Measurements from ENCODE around the gene PPP1CA. TPM values are rescaled to one million over a fixed set of nuclear protein-coding genes. Genes with fewer than 3 reads are reported as not detected.

Gene PPP1CA
- total and polyA plus RNA-seq, 3 experiments from 2014 or later, result 338 to 564 (median 357) TPM

DNA sequence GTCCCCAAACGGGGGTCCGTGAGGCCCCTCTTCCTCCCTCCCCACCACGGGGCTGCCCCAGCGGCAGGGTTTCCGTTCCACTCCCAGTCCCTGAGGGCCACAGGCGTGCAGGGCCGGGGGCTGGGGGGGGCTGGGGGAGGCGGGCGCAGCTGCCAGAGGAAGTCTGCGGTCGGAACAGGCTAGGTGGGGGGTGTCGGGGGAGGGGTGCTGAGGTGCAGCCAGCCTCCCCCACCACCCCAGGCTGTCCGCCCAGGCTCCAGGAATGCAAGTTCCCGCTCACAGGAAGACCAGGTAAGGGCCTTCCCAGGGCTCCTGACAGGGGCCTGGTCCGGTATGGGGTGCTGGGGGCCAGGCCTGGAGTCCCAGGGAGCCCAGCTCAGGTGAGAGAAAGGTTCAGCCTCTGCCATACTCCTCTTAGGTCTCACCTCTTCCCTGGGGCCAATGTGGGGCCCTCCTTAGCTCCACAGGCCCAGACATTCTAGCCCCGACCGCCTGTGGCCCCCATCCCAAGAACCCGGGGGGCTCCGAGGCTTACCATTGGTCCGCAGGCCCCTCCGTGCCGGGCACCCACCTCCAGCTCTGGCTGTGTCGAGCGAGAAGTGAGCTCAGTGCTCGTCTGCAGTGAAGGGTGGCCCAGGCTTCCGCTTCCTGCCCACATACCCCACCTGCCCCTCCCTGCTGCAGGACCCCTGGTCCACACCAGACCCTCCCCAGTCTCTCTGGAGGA lies 35.6 kb upstream of the PPP1CA start, which contains the start of gene PTPRCAP:
PTPRCAP (minus strand) TSS at position 601 of the 727 bp plus-strand sequence; CDS start at position 538, 63 bp downstream.
- H3K27me3 Mint-ChIP-seq, result peaks cover 0 to 1% of the 10 kb centered on the region in 2 donors
- H3K4me1 Mint-ChIP-seq, result peaks cover 49 to 82% (median 55%) of the 10 kb centered on the region in 3 donors
- Histone ChIP-seq H3K27ac (ENCODE audit: low read depth, low read length) (peak within 1 kb of the TSS; percentile 79), H3K36me3 (ENCODE audit: insufficient read depth, low read length) (peaks cover 18% of the 10 kb centered on the region), H3K27me3 (ENCODE audit: insufficient read depth, low read length, poor library complexity, severe bottlenecking) (no peaks in the 10 kb centered on the region), H3K4me1 (ENCODE audit: insufficient read depth, low read length) (peaks cover 66% of the 10 kb centered on the region), H3K4me3 (ENCODE audit: low read length) (peak within 1 kb of the TSS; percentile 95), H3K9me3 (ENCODE audit: low read length) (no peaks in the 10 kb centered on the region)
- peak within 1 kb of the TSS; percentile 69 to 97 (median 94) for H3K27ac Mint-ChIP-seq
- DNase-seq, result peak; percentile 73 to 91 (median 80)
- peaks cover 0 to 46% (median 4%) of the 10 kb centered on the region in 3 donors for H3K36me3 Mint-ChIP-seq
- H3K4me3 Mint-ChIP-seq, result peak within 1 kb of the TSS; percentile 96 to 99 (median 98)
- CTCF ChIA-PET, result interaction anchor here (0.6 to 5.5 kb wide), 26 partner anchors 8 to 149 kb away, joined by 3 to 59 read pairs (median 5); partner anchors contain the start of genes AIP, CLCF1, POLD4 and PPP1CA
- no peaks in the 10 kb centered on the region for H3K9me3 Mint-ChIP-seq
- POLR2A ChIA-PET, result interaction anchor here (1.2 to 10.1 kb wide), 23 partner anchors 9 to 198 kb away, joined by 3 to 203 read pairs (median 15); partner anchors contain the start of genes AIP, CARNS1, CDK2AP2 and GPR152

DNA sequence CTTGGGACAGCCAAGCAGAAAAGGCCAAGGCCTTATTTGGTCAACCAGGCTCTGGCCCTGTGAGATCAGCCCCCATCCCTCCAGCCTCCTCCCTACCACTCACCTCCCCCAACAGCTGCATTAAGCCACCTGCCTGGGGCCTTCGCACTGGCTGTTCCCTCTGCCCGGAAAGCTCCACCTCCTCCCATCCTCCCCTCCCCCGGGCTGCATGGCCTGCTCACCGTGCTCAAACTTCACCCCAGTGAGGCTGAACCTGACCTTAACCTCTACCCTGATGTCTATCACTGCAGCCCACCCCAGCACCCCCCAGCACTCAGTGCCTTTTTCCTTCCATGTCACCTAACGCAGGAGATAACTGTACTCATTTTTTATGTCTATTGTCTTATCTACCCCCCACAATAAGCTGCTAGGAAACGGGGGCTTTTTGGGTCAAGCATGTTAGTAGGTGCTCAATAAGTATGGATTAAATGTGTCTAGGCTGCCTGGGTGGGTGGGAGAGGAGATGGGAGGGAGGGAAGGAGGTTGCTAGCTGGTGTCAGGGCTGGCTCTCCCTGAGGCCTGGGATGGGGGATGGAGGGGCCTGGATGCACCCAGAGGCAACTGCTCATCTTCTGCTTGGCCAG lies 34.9 kb upstream of the PPP1CA start:
- H3K4me1 Mint-ChIP-seq, result peaks cover 51 to 83% (median 56%) of the 10 kb centered on the region in 3 donors
- peaks cover 0 to 53% (median 6%) of the 10 kb centered on the region in 3 donors for H3K36me3 Mint-ChIP-seq
- ChIA-PET POLR2A (interaction anchor here (1.2 to 10.1 kb wide), 21 partner anchors 9 to 165 kb away, joined by 3 to 203 read pairs (median 17); partner anchors contain the start of genes AIP, CARNS1, CDK2AP2 and GPR152), CTCF (interaction anchor here (0.7 to 5.5 kb wide), 21 partner anchors 8 to 85 kb away, joined by 3 to 59 read pairs (median 5); partner anchors contain the start of genes AIP, PPP1CA, RAD9A and RPS6KB2)
- H3K9me3 Mint-ChIP-seq, result no peaks in the 10 kb centered on the region
- Histone ChIP-seq H3K36me3 (ENCODE audit: insufficient read depth, low read length) (peaks cover 23% of the 10 kb centered on the region), H3K4me1 (ENCODE audit: insufficient read depth, low read length) (peaks cover 73% of the 10 kb centered on the region), H3K27me3 (ENCODE audit: insufficient read depth, low read length, poor library complexity, severe bottlenecking) (no peaks in the 10 kb centered on the region), H3K4me3 (ENCODE audit: low read length) (peak overlapping the region; percentile 95), H3K9me3 (ENCODE audit: low read length) (no peaks in the 10 kb centered on the region), H3K27ac (ENCODE audit: low read depth, low read length) (peak overlapping the region; percentile 59)
- H3K4me3 Mint-ChIP-seq, result peak overlapping the region; percentile 96 to 99 (median 98)
- peak; percentile 44 to 77 (median 48) for DNase-seq
- H3K27ac Mint-ChIP-seq, result peak overlapping the region; percentile 69 to 97 (median 94)
- peaks cover 0 to 1% of the 10 kb centered on the region in 2 donors for H3K27me3 Mint-ChIP-seq

DNA sequence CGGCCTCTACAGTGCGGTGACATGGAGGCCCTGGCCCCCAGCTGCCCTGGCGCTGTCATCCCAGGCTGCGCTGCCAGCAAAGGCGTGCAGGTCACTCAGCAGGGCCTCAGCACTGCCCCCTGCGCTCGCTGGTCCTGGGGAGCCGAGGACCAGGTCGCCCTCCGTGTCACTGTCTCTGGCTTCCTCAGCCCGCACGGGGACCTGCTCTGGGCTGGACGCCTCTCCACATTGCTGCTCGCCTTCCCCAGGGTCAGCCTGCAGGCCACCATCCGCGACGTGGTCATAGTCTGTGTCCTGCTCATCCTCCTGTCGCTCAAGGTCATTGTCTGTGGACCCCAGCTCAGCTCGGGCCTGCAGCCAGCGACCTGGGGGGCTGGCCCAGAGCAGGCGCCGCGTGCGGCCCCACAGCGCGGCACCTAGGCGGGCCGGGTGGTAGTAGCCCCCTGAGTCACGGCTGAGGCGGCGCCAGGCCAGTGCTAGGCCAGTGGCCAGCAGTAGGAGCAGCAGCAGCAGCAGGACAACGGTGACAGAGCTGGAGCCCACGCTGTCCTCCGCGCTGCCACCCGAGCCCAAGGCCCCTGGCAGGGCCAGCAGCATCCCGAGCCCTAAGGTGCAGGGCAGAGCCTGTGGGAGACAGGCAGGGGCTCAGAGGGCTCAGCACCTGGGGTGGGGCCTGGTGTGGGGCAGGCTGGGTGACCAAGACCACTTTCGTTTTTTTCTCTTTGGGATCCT lies 34.2 kb upstream of the PPP1CA start:
- Histone ChIP-seq H3K27ac (ENCODE audit: low read depth, low read length) (peak overlapping the region; percentile 59), H3K4me3 (ENCODE audit: low read length) (peak overlapping the region; percentile 95), H3K36me3 (ENCODE audit: insufficient read depth, low read length) (peaks cover 25% of the 10 kb centered on the region), H3K4me1 (ENCODE audit: insufficient read depth, low read length) (peaks cover 70% of the 10 kb centered on the region), H3K27me3 (ENCODE audit: insufficient read depth, low read length, poor library complexity, severe bottlenecking) (no peaks in the 10 kb centered on the region), H3K9me3 (ENCODE audit: low read length) (no peaks in the 10 kb centered on the region)
- peak in 1 of 5 donors; percentile 37 for DNase-seq
- ChIA-PET CTCF (interaction anchor here (0.7 to 5.5 kb wide), 13 partner anchors 7 to 80 kb away, joined by 3 to 59 read pairs (median 6); partner anchors contain the start of genes AIP, PPP1CA, RAD9A and RPS6KB2), POLR2A (interaction anchor here (1.2 to 10.1 kb wide), 14 partner anchors 8 to 72 kb away, joined by 5 to 203 read pairs (median 28); partner anchors contain the start of genes AIP, CDK2AP2, GPR152 and PITPNM1)
- H3K27me3 Mint-ChIP-seq, result peaks cover 0 to 1% of the 10 kb centered on the region in 2 donors
- peak overlapping the region; percentile 88 to 97 (median 95) for H3K27ac Mint-ChIP-seq
- no peaks in the 10 kb centered on the region for H3K9me3 Mint-ChIP-seq
- H3K4me3 Mint-ChIP-seq, result peak overlapping the region; percentile 96 to 99 (median 98)
- peaks cover 52 to 83% (median 53%) of the 10 kb centered on the region in 3 donors for H3K4me1 Mint-ChIP-seq
- H3K36me3 Mint-ChIP-seq, result peaks cover 0 to 57% (median 6%) of the 10 kb centered on the region in 3 donors

DNA sequence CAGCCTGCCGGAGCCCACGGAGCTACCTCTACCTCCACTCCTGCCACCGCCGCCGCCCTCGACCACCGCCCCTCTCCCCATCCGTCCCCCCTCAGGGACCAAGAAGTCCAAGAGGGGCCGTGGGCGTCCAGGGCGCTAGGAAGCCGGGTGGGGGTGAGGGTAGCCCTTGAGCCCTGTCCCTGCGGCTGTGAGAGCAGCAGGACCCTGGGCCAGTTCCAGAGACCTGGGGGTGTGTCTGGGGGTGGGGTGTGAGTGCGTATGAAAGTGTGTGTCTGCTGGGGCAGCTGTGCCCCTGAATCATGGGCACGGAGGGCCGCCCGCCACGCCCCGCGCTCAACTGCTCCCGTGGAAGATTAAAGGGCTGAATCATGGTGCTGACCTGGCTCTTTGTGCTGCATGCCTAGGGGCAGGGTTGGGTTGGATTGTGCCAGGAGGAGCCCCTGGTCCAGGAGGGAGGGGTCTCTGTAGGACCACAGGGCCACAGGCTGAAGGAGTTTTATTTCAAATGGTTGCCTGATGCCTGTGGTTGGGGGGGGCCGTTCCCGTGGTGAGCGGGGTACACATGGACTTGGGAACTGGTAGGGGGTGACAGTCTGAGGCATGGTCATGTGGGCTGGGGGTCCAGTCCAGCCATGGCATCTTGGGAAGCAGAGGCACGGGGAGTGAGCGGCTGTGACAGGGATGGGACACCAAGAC lies 33.5 kb upstream of the PPP1CA start:
- peak in 3 of 5 donors; percentile 11 to 34 (median 23) for DNase-seq
- ChIA-PET CTCF (interaction anchor here (0.8 to 4.5 kb wide), 4 partner anchors 27 to 34 kb away, joined by 3 to 23 read pairs (median 5); partner anchors contain the start of genes PPP1CA and TBC1D10C), POLR2A (interaction anchor here (0.9 to 10.1 kb wide), 13 partner anchors 15 to 49 kb away, joined by 4 to 203 read pairs (median 27); partner anchors contain the start of genes AIP, PPP1CA, RAD9A and TBC1D10C)
- H3K4me3 ChIP-seq (ENCODE audit: low read length), result peak overlapping the region; percentile 95
- H3K9me3 ChIP-seq (ENCODE audit: low read length), result no peaks in the 10 kb centered on the region
- H3K4me1 ChIP-seq (ENCODE audit: insufficient read depth, low read length), result peaks cover 63% of the 10 kb centered on the region
- Mint-ChIP-seq H3K27ac (peak overlapping the region; percentile 86 to 98 (median 94)), H3K36me3 (peaks cover 0 to 61% (median 6%) of the 10 kb centered on the region in 3 donors), H3K4me3 (peak overlapping the region; percentile 96 to 99 (median 98)), H3K9me3 (no peaks in the 10 kb centered on the region), H3K4me1 (peaks cover 46 to 81% (median 48%) of the 10 kb centered on the region in 3 donors), H3K27me3 (peaks cover 0 to 1% of the 10 kb centered on the region in 2 donors)
- no peaks in the 10 kb centered on the region for H3K27me3 ChIP-seq (ENCODE audit: insufficient read depth, low read length, poor library complexity, severe bottlenecking)
- peak overlapping the region; percentile 59 for H3K27ac ChIP-seq (ENCODE audit: low read depth, low read length)
- H3K36me3 ChIP-seq (ENCODE audit: insufficient read depth, low read length), result peaks cover 25% of the 10 kb centered on the region

DNA sequence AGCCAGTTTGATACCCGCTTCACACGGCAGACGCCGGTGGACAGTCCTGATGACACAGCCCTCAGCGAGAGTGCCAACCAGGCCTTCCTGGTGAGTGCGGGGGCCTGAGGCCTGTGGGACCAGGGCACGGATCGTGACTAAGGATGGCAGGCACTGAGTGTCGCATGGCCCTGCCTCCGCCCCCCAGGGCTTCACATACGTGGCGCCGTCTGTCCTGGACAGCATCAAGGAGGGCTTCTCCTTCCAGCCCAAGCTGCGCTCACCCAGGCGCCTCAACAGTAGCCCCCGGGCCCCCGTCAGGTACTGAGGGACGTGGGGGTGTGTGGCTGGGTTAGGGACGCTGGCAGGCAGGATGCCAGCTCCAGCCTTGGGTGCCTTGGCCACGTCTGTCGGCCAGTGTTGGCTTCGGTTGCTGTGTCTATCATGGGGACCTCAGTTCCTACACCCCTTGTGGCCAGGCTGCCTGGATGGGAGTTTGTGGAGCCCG lies 32.8 kb upstream of the PPP1CA start:
- H3K36me3 ChIP-seq (ENCODE audit: insufficient read depth, low read length), result peaks cover 25% of the 10 kb centered on the region
- H3K4me1 ChIP-seq (ENCODE audit: insufficient read depth, low read length), result peaks cover 61% of the 10 kb centered on the region
- peak overlapping the region; percentile 61 to 99 (median 97) for H3K4me3 Mint-ChIP-seq
- H3K36me3 Mint-ChIP-seq, result peaks cover 0 to 62% (median 6%) of the 10 kb centered on the region in 3 donors
- no peaks in the 10 kb centered on the region for H3K9me3 Mint-ChIP-seq
- peak overlapping the region; percentile 31 for H3K27ac ChIP-seq (ENCODE audit: low read depth, low read length)
- H3K27me3 ChIP-seq (ENCODE audit: insufficient read depth, low read length, poor library complexity, severe bottlenecking), result no peaks in the 10 kb centered on the region
- ChIA-PET POLR2A (interaction anchor here (0.6 to 10.1 kb wide), 9 partner anchors 9 to 49 kb away, joined by 3 to 203 read pairs (median 4); partner anchors contain the start of genes CORO1B, PPP1CA, RAD9A and TBC1D10C), CTCF (interaction anchor here (1.5 to 4.5 kb wide), 3 partner anchors 31 to 35 kb away, joined by 3 to 23 read pairs (median 4); partner anchors contain the start of genes PPP1CA and TBC1D10C)
- DNase-seq, result peak in 3 of 5 donors; percentile 23 to 49 (median 26)
- H3K4me3 ChIP-seq (ENCODE audit: low read length), result peak overlapping the region; percentile 95
- H3K27me3 Mint-ChIP-seq, result peaks cover 0 to under 1% of the 10 kb centered on the region in 2 donors
- peak overlapping the region; percentile 71 to 98 (median 86) for H3K27ac Mint-ChIP-seq
- H3K9me3 ChIP-seq (ENCODE audit: low read length), result no peaks in the 10 kb centered on the region
- H3K4me1 Mint-ChIP-seq, result peaks cover 38 to 79% (median 41%) of the 10 kb centered on the region in 3 donors

DNA sequence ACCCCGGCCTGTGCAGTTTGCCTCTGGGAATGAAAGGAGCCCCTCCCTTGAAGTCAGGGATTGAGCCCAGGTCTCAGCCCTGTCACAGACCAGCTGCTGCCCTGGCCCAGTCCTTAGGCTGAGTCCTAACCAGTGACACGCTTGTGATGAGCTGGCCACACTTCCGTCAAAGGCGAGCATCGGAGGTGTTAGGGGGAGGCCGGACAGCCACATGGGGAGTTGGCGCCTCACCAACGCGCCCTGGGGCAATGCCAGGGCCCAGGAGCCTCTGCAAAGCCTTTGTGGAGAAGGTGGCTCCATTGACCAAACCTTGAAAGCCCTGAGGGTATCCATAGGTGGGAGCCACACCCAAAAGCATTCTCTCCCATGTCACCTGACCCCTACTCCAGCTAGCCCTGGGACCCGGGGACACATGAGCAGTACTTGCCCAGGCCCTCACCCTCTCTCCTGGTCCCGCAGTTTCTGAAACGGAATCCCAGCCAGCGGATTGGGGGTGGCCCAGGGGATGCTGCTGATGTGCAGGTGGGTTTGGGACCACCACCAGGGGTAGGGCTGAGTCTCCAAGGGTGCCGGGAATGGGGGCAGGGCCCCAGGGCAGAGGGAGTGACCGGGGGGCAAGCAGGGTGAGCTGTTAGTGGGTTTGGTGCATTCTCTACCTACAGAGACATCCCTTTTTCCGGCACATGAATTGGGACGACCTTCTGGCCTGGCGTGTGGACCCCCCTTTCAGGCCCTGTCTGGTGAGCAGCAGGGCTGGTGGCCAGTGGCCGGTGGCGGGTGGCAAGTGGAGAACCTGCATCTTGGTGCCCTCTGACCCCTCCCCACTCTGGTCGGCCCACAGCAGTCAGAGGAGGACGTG lies 32.1 kb upstream of the PPP1CA start:
- H3K27ac Mint-ChIP-seq, result peak overlapping the region; percentile 71 to 98 (median 86)
- peak overlapping the region; percentile 61 to 99 (median 97) for H3K4me3 Mint-ChIP-seq
- Histone ChIP-seq H3K27me3 (ENCODE audit: insufficient read depth, low read length, poor library complexity, severe bottlenecking) (no peaks in the 10 kb centered on the region), H3K4me1 (ENCODE audit: insufficient read depth, low read length) (peaks cover 61% of the 10 kb centered on the region), H3K9me3 (ENCODE audit: low read length) (no peaks in the 10 kb centered on the region), H3K4me3 (ENCODE audit: low read length) (peak overlapping the region; percentile 95), H3K27ac (ENCODE audit: low read depth, low read length) (peak overlapping the region; percentile 31), H3K36me3 (ENCODE audit: insufficient read depth, low read length) (peaks cover 25% of the 10 kb centered on the region)
- DNase-seq, result peak in 2 of 5 donors; percentile 21 to 30
- POLR2A ChIA-PET, result interaction anchor here (0.6 to 10.1 kb wide), 10 partner anchors 9 to 58 kb away, joined by 3 to 203 read pairs (median 4); partner anchors contain the start of genes CORO1B, PPP1CA and TBC1D10C
- peaks cover 32 to 79% (median 37%) of the 10 kb centered on the region in 3 donors for H3K4me1 Mint-ChIP-seq
- no peaks in the 10 kb centered on the region for H3K9me3 Mint-ChIP-seq
- H3K36me3 Mint-ChIP-seq, result peaks cover 0 to 63% (median 6%) of the 10 kb centered on the region in 3 donors
- CTCF ChIA-PET, result interaction anchor here (0.9 to 4.5 kb wide), 6 partner anchors 21 to 71 kb away, joined by 3 to 23 read pairs (median 4); partner anchors contain the start of genes PPP1CA, RAD9A and TBC1D10C
- no peaks in the 10 kb centered on the region for H3K27me3 Mint-ChIP-seq

All from CD8-positive, alpha-beta memory T cell (primary cell).